Neural cell (in vitro differentiated cells): ENCODE results near the gene ASPSCR1. TPM values are rescaled to one million over a fixed set of nuclear protein-coding genes. Genes with fewer than 3 reads are reported as not detected.

Experiments used
- H2AFZ ChIP-seq: fragments of 200-600, 300-800 bp; sonication (generic), shearing (Covaris generic); 2 replicates; pipeline ENCODE4 v1.6.0; 2014; ENCODE audit warnings: low read depth, mild to moderate bottlenecking, antibody characterized with exemption, low read length, moderate library complexity
- H3F3A ChIP-seq: fragments of 200-600 bp; shearing (Covaris generic); 2 replicates; pipeline ENCODE4 v1.6.1; 2016; ENCODE audit warnings: mild to moderate bottlenecking, moderate library complexity, mixed read lengths, antibody characterized with exemption, low read length; ENCODE audit not compliant: insufficient read depth, poor library complexity, severe bottlenecking
- H3K27ac ChIP-seq: fragments of 200-600, 300-800 bp; sonication (generic), shearing (Covaris generic); 2 replicates; pipeline ENCODE4 v1.5.1; 2014; ENCODE audit warnings: mild to moderate bottlenecking, low read length, moderate library complexity
- H3K27me3 ChIP-seq: fragments of 300-800, 200-600 bp; sonication (generic), shearing (Covaris generic); 2 replicates; pipeline ENCODE4 v1.6.0; 2014; ENCODE audit warnings: mild to moderate bottlenecking, low read depth, low read length, moderate library complexity; ENCODE audit not compliant: insufficient read depth
- H3K36me3 ChIP-seq: fragments of 300-800, 200-600 bp; sonication (generic), shearing (Covaris generic); 2 replicates; pipeline ENCODE4 v1.5.1; 2014; ENCODE audit warnings: mild to moderate bottlenecking, antibody characterized with exemption, low read length, moderate library complexity; ENCODE audit not compliant: insufficient read depth
- H3K4me2 ChIP-seq: fragments of 300-800, 200-600 bp; sonication (generic), shearing (Covaris generic); 2 replicates; pipeline ENCODE4 v1.6.0; 2014; ENCODE audit warnings: mild to moderate bottlenecking, low read length
- H3K4me3 ChIP-seq: fragments of 300-800, 200-600 bp; sonication (generic), shearing (Covaris generic); 2 replicates; pipeline ENCODE4 v1.5.1; 2014; ENCODE audit warnings: mild to moderate bottlenecking, low read length, moderate library complexity
- H3K79me2 ChIP-seq: fragments of 200-600 bp; shearing (Covaris generic); replicated peaks from 2 replicates; pipeline ENCODE4 v1.6.0; 2014; ENCODE audit warnings: mild to moderate bottlenecking, low read length, moderate library complexity; ENCODE audit not compliant: insufficient read depth
- H3K9ac ChIP-seq: fragments of 300-800, 200-600 bp; sonication (generic), shearing (Covaris generic); 2 replicates; pipeline ENCODE4 v1.6.1; 2016; ENCODE audit warnings: mild to moderate bottlenecking, low read length, mixed read lengths
- H3K9me2 ChIP-seq: fragments of 200-600 bp; shearing (Covaris generic); 2 replicates; pipeline ENCODE4 v1.6.1; 2016; ENCODE audit warnings: mild to moderate bottlenecking, low read length, mixed read lengths; ENCODE audit not compliant: insufficient read depth
- H3K9me3 ChIP-seq: fragments of 200-600, 300-800 bp; sonication (generic), shearing (Covaris generic); 2 replicates; pipeline ENCODE4 v1.6.1; 2016; ENCODE audit warnings: mild to moderate bottlenecking, mixed run types, low read length, moderate library complexity, mixed read lengths
- H4K20me1 ChIP-seq: fragments of 200-600 bp; shearing (Covaris generic); 2 replicates; pipeline ENCODE4 v1.6.1; 2016; ENCODE audit warnings: mild to moderate bottlenecking, mixed run types; ENCODE audit not compliant: insufficient read depth
- CTCF ChIP-seq: fragments of 450-650 bp; IDR thresholded peaks from 2 replicates; pipeline ENCODE4 v1.5.1; 2014; ENCODE audit warnings: antibody characterized with exemption, mild to moderate bottlenecking, moderate library complexity; ENCODE audit not compliant: poor library complexity, severe bottlenecking
- EP300 ChIP-seq: fragments of 450-650 bp; conservative IDR thresholded peaks from 2 replicates; pipeline ENCODE4 v1.6.1; 2014; ENCODE audit warnings: antibody characterized with exemption, mild to moderate bottlenecking, moderate library complexity; ENCODE audit not compliant: poor library complexity, severe bottlenecking
- EZH2 ChIP-seq: fragments of 200-600, 300-800 bp; shearing (Covaris generic), sonication (generic); IDR thresholded peaks from 2 replicates; pipeline ENCODE4 v1.6.1; 2014; ENCODE audit warnings: antibody characterized with exemption, low read length, borderline replicate concordance, mild to moderate bottlenecking; ENCODE audit not compliant: insufficient read depth, poor library complexity, severe bottlenecking
- MXI1 ChIP-seq: fragments of 450-650 bp; conservative IDR thresholded peaks from 2 replicates; pipeline ENCODE4 v1.6.1; 2014; ENCODE audit warnings: antibody characterized with exemption, mild to moderate bottlenecking; ENCODE audit not compliant: poor library complexity, severe bottlenecking
- POLR2AphosphoS5 ChIP-seq: IDR thresholded peaks from 2 replicates; pipeline ENCODE4 v1.6.1; 2012
- RAD21 ChIP-seq: fragments of 450-650 bp; conservative IDR thresholded peaks from 2 replicates; pipeline ENCODE4 v1.6.1; 2014; ENCODE audit warnings: antibody characterized with exemption, mild to moderate bottlenecking, moderate library complexity
- REST ChIP-seq: IDR thresholded peaks from 2 replicates; pipeline ENCODE4 v1.6.1; 2012; ENCODE audit warnings: borderline replicate concordance
- SMC3 ChIP-seq: fragments of 450-650 bp; conservative IDR thresholded peaks from 2 replicates; pipeline ENCODE4 v1.6.1; 2014; ENCODE audit warnings: antibody characterized with exemption, mild to moderate bottlenecking, moderate library complexity; ENCODE audit not compliant: poor library complexity
- TAF1 ChIP-seq: IDR thresholded peaks from 2 replicates; pipeline ENCODE4 v1.6.1; 2012; ENCODE audit warnings: low read depth
- polyA plus RNA-seq: library from polyadenylated mRNA; depleted of rRNA; stranded (reverse); fragments of >200 nt; gene quantifications from 2 replicates; pipeline ENCODE4 v1.2.3, GENCODE V29; 2014

Gene ASPSCR1
- polyA plus RNA-seq, 1 donor from 2014 or later, result 28.0 TPM

GRCh38 chr17:81984773-81985410 lies 7.5 kb downstream of the ASPSCR1 start:
- H3K36me3 ChIP-seq, result no peaks in the 10 kb centered on the region
- no peak overlapping the region for H3K9ac ChIP-seq
- H4K20me1 ChIP-seq, result no peaks in the 10 kb centered on the region
- no peak overlapping the region for H3K27ac ChIP-seq
- H3K4me2 ChIP-seq, result no peak overlapping the region
- no peak overlapping the region for H3K4me3 ChIP-seq
- H3K27me3 ChIP-seq, result no peaks in the 10 kb centered on the region
- H3K9me2 ChIP-seq, result no peaks in the 10 kb centered on the region
- H3K79me2 ChIP-seq, result no peaks in the 10 kb centered on the region
- no peak overlapping the region for H2AFZ ChIP-seq
- no peaks in the 10 kb centered on the region for H3K9me3 ChIP-seq
- TF ChIP-seq EP300 (no peak), MXI1 (no peak), POLR2AphosphoS5 (no peak), CTCF (no peak), RAD21 (no peak), TAF1 (no peak), EZH2 (no peak), SMC3 (no peak), REST (no peak)
- H3F3A ChIP-seq, result no peaks in the 10 kb centered on the region

DNA sequence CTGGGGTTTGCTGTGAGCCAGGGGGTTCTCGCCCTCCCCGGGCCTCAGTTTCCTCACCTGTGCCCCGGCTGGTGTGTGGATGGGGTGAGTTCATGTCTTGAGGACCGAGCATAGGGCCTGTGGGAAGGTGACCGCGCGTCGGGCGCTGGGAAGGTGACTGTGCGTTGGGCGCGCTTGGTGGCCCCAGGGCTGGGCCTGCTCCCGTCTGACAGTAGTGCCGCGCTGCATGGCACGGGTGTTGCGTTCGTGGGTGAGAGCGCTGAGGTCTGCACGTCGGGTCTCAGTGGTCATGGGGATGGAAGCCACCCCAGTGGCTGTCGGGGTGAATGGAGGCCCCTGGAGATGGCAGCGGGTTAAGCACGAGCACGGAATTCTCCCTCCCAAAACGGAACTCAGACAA lies 9.2 kb downstream of the ASPSCR1 start:
- Histone ChIP-seq H3K27ac (no peak overlapping the region), H4K20me1 (no peaks in the 10 kb centered on the region), H2AFZ (no peak overlapping the region), H3K9ac (no peak overlapping the region), H3K27me3 (no peaks in the 10 kb centered on the region), H3K9me3 (no peaks in the 10 kb centered on the region), H3K79me2 (no peaks in the 10 kb centered on the region), H3K4me2 (no peak overlapping the region), H3K36me3 (no peaks in the 10 kb centered on the region), H3K9me2 (no peaks in the 10 kb centered on the region), H3K4me3 (no peak overlapping the region), H3F3A (no peaks in the 10 kb centered on the region)
- TF ChIP-seq EP300, result no peak
